WTC11 (cell line): ENCODE results near the gene CPSF4. TPM values are rescaled to one million over a fixed set of nuclear protein-coding genes. Genes with fewer than 3 reads are reported as not detected.

Experiments
- AFF4 ChIP-seq: sonication (generic); formaldehyde crosslinking; IDR thresholded peaks from 2 replicates; pipeline ENCODE4 v1.8.1; 2023; ENCODE audit warnings: mild to moderate bottlenecking, missing genetic modification reagents, borderline replicate concordance
- ATF6 ChIP-seq: sonication (generic); formaldehyde crosslinking; IDR thresholded peaks from 2 replicates; pipeline ENCODE4 v1.8.1; 2023; ENCODE audit warnings: mild to moderate bottlenecking, missing genetic modification reagents
- CTCF ChIP-seq: fragments of 200-600 bp; IDR thresholded peaks from 2 replicates; pipeline ENCODE4 v1.8.0; 2022; ENCODE audit warnings: antibody characterized with exemption
- ELF4 ChIP-seq: sonication (generic); formaldehyde crosslinking; IDR thresholded peaks from 2 replicates; pipeline ENCODE4 v1.8.1; 2022; ENCODE audit warnings: low read depth, mild to moderate bottlenecking, moderate library complexity, missing genetic modification reagents
- EMX1 ChIP-seq: fragments of 250-450 bp; sonication (Bioruptor Pico); IDR thresholded peaks from 2 replicates; pipeline ENCODE4 v1.8.0; 2021; ENCODE audit warnings: mild to moderate bottlenecking
- ETV6 ChIP-seq: sonication (generic); formaldehyde crosslinking; IDR thresholded peaks from 2 replicates; pipeline ENCODE4 v1.8.1; 2022; ENCODE audit warnings: mild to moderate bottlenecking, missing genetic modification reagents
- FOXK1 ChIP-seq: sonication (generic); formaldehyde crosslinking; IDR thresholded peaks from 2 replicates; pipeline ENCODE4 v1.8.0; 2022; ENCODE audit warnings: mild to moderate bottlenecking, moderate library complexity, missing genetic modification reagents
- GABPB1 ChIP-seq: sonication (generic); formaldehyde crosslinking; IDR thresholded peaks from 2 replicates; pipeline ENCODE4 v1.8.1; 2023; ENCODE audit warnings: mild to moderate bottlenecking, missing genetic modification reagents
- GTF2I ChIP-seq: fragments of 250-450 bp; sonication (Bioruptor Pico); conservative IDR thresholded peaks from 2 replicates; pipeline ENCODE4 v1.4.0; 2021; ENCODE audit warnings: mild to moderate bottlenecking
- JAZF1 ChIP-seq: fragments of 250-450 bp; sonication (Bioruptor Pico); IDR thresholded peaks from 2 replicates; pipeline ENCODE4 v1.9.0; 2021; ENCODE audit warnings: moderate library complexity, mild to moderate bottlenecking, inconsistent platforms
- JUN ChIP-seq: sonication (generic); formaldehyde crosslinking; IDR thresholded peaks from 2 replicates; pipeline ENCODE4 v1.8.0; 2023; ENCODE audit warnings: mild to moderate bottlenecking, missing genetic modification reagents
- NR3C1 ChIP-seq: sonication (generic); formaldehyde crosslinking; conservative IDR thresholded peaks from 2 replicates; pipeline ENCODE4 v1.8.1; 2023; ENCODE audit warnings: low read depth, mild to moderate bottlenecking, missing genetic modification reagents
- RELA ChIP-seq: sonication (generic); formaldehyde crosslinking; IDR thresholded peaks from 2 replicates; pipeline ENCODE4 v1.8.1; 2022; ENCODE audit warnings: missing genetic modification reagents, mild to moderate bottlenecking, borderline replicate concordance
- RORB ChIP-seq: fragments of 250-450 bp; sonication (Bioruptor Pico); IDR thresholded peaks from 2 replicates; pipeline ENCODE4 v1.9.0; 2021; ENCODE audit warnings: mild to moderate bottlenecking
- SMAD3 ChIP-seq: sonication (generic); formaldehyde crosslinking; IDR thresholded peaks from 2 replicates; pipeline ENCODE4 v1.8.0; 2022; ENCODE audit warnings: missing genetic modification reagents, mild to moderate bottlenecking, borderline replicate concordance
- TCF7 ChIP-seq: sonication (generic); formaldehyde crosslinking; IDR thresholded peaks from 2 replicates; pipeline ENCODE4 v1.8.0; 2022; ENCODE audit warnings: mild to moderate bottlenecking, low read depth, missing genetic modification reagents, moderate library complexity
- TP53 ChIP-seq: sonication (generic); formaldehyde crosslinking; IDR thresholded peaks from 2 replicates; pipeline ENCODE4 v1.8.1; 2023; ENCODE audit warnings: mild to moderate bottlenecking, missing genetic modification reagents
- USF1 ChIP-seq: sonication (generic); formaldehyde crosslinking; IDR thresholded peaks from 2 replicates; pipeline ENCODE4 v1.8.0; 2022; ENCODE audit warnings: mild to moderate bottlenecking, missing genetic modification reagents
- ZBTB21 ChIP-seq: sonication (generic); formaldehyde crosslinking; IDR thresholded peaks from 2 replicates; pipeline ENCODE4 v1.8.1; 2023; ENCODE audit warnings: mild to moderate bottlenecking, missing genetic modification reagents, borderline replicate concordance
- ZNF671 ChIP-seq: fragments of 250-450 bp; sonication (Bioruptor Pico); IDR thresholded peaks from 2 replicates; pipeline ENCODE4 v1.8.0; 2021; ENCODE audit warnings: mild to moderate bottlenecking
- total RNA-seq: library from RNA; stranded (reverse); gene quantifications from 3 replicates; pipeline ENCODE4 v1.2.3, GENCODE V29; 2021
- TF ChIP-seq, protein P1 (sequence below): fragments of 250-450 bp; sonication (Bioruptor Pico); IDR thresholded peaks from 2 replicates; pipeline ENCODE4 v1.9.0; 2021; ENCODE audit warnings: mild to moderate bottlenecking, borderline replicate concordance
- TF ChIP-seq, protein P2 (sequence below): fragments of 250-450 bp; sonication (Bioruptor Pico); IDR thresholded peaks from 2 replicates; pipeline ENCODE4 v1.9.0; 2021; ENCODE audit warnings: mild to moderate bottlenecking

Gene CPSF4
- total RNA-seq, 1 experiment from 2014 or later, result 109 TPM

GRCh38 chr7:99393355-99394187 is 45.2 kb upstream of the CPSF4 start (continued):
- TF ChIP-seq ELF4 (no peak), SMAD3 (CRISPR knock-in tag) (0 out of 2 replicates have a peak, but pooled peaks have one; percentile 11), CTCF (no peak), ZBTB21 (CRISPR knock-in tag) (no peak), ATF6 (CRISPR knock-in tag) (no peak), RORB (no peak), NR3C1 (CRISPR knock-in tag) (no peak), TP53 (no peak), USF1 (CRISPR knock-in tag) (peak; percentile 80), FOXK1 (no peak), JUN (no peak), JAZF1 (CRISPR knock-in tag) (no peak), GABPB1 (CRISPR knock-in tag) (no peak), GTF2I (no peak), ETV6 (CRISPR knock-in tag) (no peak), RELA (CRISPR knock-in tag) (no peak), EMX1 (CRISPR knock-in tag) (no peak), AFF4 (CRISPR knock-in tag) (no peak), ZNF671 (CRISPR knock-in tag) (0 out of 2 replicates have a peak, but pooled peaks have one; percentile 44), TCF7 (CRISPR knock-in tag) (no peak)
- TF ChIP-seq, protein P1, sequence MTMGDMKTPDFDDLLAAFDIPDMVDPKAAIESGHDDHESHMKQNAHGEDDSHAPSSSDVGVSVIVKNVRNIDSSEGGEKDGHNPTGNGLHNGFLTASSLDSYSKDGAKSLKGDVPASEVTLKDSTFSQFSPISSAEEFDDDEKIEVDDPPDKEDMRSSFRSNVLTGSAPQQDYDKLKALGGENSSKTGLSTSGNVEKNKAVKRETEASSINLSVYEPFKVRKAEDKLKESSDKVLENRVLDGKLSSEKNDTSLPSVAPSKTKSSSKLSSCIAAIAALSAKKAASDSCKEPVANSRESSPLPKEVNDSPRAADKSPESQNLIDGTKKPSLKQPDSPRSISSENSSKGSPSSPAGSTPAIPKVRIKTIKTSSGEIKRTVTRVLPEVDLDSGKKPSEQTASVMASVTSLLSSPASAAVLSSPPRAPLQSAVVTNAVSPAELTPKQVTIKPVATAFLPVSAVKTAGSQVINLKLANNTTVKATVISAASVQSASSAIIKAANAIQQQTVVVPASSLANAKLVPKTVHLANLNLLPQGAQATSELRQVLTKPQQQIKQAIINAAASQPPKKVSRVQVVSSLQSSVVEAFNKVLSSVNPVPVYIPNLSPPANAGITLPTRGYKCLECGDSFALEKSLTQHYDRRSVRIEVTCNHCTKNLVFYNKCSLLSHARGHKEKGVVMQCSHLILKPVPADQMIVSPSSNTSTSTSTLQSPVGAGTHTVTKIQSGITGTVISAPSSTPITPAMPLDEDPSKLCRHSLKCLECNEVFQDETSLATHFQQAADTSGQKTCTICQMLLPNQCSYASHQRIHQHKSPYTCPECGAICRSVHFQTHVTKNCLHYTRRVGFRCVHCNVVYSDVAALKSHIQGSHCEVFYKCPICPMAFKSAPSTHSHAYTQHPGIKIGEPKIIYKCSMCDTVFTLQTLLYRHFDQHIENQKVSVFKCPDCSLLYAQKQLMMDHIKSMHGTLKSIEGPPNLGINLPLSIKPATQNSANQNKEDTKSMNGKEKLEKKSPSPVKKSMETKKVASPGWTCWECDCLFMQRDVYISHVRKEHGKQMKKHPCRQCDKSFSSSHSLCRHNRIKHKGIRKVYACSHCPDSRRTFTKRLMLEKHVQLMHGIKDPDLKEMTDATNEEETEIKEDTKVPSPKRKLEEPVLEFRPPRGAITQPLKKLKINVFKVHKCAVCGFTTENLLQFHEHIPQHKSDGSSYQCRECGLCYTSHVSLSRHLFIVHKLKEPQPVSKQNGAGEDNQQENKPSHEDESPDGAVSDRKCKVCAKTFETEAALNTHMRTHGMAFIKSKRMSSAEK (CRISPR knock-in tag), result no peak
- TF ChIP-seq, protein P2, sequence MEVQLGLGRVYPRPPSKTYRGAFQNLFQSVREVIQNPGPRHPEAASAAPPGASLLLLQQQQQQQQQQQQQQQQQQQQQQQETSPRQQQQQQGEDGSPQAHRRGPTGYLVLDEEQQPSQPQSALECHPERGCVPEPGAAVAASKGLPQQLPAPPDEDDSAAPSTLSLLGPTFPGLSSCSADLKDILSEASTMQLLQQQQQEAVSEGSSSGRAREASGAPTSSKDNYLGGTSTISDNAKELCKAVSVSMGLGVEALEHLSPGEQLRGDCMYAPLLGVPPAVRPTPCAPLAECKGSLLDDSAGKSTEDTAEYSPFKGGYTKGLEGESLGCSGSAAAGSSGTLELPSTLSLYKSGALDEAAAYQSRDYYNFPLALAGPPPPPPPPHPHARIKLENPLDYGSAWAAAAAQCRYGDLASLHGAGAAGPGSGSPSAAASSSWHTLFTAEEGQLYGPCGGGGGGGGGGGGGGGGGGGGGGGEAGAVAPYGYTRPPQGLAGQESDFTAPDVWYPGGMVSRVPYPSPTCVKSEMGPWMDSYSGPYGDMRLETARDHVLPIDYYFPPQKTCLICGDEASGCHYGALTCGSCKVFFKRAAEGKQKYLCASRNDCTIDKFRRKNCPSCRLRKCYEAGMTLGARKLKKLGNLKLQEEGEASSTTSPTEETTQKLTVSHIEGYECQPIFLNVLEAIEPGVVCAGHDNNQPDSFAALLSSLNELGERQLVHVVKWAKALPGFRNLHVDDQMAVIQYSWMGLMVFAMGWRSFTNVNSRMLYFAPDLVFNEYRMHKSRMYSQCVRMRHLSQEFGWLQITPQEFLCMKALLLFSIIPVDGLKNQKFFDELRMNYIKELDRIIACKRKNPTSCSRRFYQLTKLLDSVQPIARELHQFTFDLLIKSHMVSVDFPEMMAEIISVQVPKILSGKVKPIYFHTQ, result 0 out of 2 replicates have a peak, but pooled peaks have one; percentile 8
